GM19463 (cell line): ENCODE measurements around the gene ATP6V0D1.

Source experiments
- ATAC-seq: cut with Tn5 transposase; IDR thresholded peaks from one replicate; pipeline ENCODE4 v1.9.1; 2021; ENCODE audit warnings: mild to moderate bottlenecking, moderate library complexity; ENCODE audit not compliant: unreplicated experiment

ATP6V0D1 gene

DNA sequence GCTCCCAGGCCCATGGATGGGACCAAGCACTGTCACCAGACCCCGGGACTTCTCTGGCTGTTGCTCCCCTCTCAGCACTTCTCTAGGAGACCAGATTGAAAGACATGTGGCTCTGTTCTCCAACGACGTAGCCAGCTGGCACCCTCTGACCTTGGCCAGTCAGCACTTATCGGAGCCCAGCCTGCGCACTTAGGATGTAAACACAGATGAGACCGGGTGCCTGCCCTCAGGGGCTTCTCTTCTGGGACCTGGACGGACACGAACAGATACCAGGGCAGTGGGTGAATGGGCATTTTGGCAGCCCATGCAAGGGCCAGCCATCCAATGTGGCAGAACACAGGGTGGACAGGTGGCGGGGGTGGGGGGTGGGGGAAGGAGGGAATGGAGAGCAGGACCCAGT, 71.3 kb downstream of the ATP6V0D1 start:
- no peak for ATAC-seq

DNA sequence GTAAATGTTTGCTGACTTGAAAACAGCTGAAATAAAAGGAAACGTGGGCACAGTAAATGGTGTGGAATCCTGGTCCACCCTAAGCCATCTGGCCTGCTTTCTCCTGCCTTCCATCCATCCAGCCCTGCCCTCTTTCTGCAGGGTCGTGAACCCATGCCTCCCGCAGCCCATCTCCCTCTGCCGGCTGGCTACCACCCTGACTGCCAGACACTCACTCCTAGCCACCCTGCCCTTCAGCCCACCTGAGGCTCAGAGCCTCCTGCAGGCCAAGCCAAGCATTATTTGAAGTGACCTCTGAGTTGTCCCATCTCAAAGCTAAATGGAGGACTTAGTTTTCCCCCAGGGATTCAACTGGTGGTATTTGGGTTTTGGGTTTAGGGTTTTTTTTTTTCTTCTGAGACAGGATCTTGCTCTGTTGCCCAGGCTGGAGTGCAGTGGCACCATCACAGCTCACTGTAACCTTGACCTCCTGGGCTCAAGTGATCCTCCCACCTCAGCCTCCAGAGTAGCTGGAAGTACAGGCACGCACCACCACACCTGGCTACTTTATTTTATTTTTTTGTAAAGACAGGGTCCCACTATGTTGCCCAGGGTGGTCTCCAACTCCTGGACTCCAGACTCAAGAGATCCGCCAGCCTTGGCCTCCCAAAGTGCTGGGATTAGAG, 73.0 kb downstream of the ATP6V0D1 start:
- no peak for ATAC-seq

DNA sequence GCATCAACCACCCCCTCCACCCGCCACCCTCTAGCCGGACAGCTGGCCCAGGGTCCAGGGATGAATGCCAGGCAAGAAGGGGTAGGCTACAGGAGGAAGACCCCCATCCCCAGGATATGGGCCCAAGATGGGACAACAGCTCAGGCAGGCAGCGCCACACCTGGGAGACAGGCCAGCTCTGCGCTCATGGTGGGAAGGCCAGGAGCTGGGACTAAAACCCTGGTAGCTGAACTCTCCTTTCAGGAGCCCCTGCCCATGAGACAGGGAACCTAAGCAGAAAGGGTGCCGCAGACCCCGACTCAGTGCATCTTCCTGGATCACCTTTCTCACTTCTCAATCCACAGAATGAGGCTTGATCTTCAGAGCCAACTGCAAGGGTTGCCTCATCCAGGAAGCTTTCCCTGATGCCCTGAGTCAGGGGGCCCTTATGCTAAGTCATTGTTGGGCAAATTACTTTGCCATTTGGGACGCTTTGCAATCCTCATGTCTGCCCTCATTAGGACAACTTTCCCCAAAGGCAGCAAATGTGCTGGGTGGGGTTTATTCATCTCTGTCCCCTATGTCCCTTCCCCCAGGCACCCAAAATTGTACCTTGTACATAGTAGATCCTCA, 73.7 kb downstream of the ATP6V0D1 start:
- ATAC-seq: no peak

DNA sequence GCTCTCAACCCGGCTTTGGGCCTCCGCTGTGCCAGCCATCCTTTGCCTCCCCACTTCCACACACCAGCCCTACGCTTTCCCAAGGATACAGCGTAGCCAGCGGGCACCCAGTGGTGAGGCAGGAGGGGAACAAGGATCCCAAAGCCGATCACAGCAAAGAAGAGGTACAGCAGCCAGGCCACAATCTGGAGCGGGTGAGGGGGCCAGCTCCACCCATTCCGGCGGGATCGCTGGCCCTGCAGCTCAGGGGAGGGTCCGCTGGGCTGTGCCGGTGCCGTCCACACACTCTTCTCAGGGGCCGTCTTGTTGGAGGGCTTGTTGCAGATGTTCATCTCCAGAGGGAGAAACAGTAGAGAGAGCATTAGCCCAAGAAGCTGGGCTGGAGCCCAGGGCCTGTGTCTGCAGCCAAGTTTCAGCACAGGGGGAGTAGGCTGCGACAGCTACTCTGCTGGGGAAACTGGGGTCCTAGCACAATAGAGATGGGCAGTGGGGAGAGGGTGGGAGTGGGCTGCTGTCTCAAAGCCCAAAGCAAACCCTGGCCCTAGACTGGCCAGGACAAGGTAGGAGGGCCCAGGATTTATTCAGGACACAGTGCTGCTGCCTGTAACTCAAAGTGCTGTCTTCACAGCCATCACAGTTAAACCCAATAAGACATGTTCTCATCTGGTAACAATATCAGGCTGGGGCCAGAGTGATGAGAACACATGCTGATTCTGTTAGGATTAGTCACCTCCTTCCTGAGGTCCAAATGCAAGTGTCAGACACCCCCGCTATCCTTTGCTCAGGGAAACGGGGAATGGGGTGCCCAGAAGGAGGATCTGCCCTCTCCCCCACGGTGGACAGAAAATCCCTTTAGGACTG, 74.6 kb downstream of the ATP6V0D1 start:
- no peak for ATAC-seq

DNA sequence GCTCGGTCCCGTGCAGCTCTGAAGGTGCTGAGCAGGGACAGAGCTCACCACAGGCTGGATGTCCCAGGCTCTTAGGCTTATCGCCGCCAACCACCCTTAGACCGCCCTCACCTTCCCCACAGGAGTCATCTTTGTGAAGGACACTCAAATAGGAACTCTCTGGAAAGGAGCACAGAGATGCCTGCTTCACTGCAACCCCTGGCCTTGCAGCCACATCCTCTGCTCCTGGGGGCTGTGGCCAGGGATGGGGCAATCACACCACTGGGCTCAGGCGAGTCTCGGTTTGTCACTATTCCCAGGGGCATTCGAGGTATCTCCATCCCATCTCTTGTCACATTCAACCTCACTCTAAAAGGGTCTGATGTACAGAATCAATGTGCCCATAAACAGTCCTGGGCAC, 75.6 kb downstream of the ATP6V0D1 start:
- ATAC-seq: no peak

DNA sequence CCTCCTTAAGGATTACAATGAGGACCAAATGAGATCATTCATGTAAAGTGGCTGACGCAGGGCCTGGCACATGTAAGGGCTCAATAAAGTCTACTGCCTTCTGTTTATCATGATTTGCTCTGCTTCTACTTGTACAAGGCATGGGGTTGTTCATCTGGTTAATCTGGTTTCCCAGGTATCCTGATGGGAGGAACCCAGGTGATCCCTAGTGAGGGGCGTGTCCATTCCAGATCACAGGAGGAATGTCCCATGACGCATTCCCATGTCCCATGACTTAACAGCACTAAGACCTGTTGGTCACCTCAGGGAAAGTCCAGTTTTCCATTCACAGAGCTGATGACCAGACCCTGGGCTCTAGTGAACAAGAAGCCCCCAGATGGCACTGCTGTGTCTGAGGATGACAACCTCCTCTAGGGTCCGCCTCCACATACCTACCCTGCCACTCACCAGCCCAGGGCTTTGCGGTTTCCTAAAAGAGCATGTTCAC, 76.2 kb downstream of the ATP6V0D1 start:
- ATAC-seq: no peak

DNA sequence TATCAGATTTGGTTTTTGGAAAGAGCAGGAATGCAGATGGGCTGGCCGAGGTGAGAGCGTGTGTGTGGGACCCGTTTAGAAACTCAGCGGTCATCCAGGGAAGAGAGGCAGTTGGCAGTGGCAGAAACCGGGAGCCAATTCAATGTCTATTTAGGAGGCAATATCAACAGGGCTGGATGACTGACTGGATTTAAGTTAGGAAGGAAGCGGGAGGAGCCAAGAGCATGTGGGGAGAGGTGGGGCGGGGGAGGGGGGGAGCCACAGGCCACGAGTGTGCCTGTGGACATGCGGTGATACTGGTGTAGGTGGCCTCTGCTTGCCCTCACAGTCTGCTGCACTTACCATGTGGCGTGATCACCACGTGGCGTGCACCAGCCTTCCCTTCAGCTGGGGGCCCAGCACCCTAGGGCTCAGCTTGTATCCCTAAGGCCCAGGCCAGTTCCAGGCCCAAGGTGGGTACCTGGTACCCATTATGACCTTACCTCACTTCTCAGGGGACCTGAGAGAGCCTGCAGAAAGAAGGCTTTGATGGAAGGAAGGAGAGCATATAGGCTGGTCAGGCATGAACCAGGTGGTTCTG, 76.9 kb downstream of the ATP6V0D1 start:
- no peak for ATAC-seq

DNA sequence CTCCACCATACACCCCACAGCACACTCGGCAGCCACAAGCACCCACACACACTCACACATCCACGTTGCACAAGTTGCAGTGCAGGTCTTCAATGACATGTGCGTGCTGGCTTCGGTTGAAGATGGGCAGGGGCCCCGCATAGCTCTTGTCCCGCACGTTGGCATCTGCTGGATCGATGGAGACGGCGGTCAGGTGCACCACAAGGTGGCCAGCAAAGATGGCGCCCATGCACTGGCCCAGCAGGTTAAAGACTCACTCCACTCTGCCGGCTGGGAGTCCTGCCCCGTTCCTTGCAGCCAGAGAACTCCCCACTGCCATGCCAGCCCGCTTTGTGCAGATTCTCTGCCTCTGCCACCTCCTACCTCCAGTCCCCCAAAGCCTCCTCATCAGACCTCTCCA, 80.1 kb downstream of the ATP6V0D1 start:
- ATAC-seq: no peak

DNA sequence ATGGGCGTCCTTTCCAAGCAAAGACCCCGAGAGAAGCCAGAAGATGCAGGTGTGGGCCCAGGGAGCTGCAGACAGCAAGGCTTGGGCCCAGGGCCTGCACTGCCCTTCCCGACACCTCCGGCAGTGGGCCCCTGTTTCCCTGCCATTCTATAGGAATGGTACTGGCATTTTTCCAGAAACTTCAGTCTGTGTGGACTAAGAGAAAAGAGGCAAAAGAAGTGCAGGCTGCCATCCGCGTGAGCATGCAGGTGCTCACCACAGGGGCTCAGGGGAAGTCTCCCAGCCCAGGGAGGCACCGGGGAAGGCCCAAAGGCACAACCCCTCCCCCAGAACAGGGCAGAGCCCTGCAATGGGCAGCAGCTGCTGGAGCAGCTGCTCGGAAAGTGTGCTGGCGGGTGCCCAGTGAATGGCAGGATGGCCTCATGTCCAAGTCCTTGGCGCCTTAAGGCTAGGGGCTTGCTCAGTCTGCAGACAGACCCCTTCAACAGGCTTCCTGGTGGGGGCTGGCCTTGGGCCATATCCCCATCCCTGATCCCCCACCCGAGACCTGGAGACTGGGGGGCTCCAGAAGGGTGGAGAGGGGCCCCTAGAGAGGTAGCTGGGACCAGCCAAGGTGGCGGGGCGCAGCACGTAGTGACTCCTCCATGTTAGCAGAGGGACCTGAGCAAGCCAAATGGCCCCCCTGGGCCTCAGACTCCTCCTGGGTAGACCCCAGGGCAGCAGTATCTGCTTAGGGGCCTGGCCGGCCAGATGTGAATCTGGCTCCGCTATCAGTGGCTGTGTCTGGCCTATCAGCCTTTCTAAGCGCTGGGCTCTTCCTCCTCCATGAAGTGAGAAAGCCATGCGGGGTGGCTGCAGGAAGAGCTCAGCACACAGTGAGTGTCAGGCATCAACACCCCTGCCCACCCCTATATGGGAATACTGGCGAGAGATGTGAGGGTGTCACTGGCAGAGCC, 80.9 kb downstream of the ATP6V0D1 start:
- no peak for ATAC-seq

DNA sequence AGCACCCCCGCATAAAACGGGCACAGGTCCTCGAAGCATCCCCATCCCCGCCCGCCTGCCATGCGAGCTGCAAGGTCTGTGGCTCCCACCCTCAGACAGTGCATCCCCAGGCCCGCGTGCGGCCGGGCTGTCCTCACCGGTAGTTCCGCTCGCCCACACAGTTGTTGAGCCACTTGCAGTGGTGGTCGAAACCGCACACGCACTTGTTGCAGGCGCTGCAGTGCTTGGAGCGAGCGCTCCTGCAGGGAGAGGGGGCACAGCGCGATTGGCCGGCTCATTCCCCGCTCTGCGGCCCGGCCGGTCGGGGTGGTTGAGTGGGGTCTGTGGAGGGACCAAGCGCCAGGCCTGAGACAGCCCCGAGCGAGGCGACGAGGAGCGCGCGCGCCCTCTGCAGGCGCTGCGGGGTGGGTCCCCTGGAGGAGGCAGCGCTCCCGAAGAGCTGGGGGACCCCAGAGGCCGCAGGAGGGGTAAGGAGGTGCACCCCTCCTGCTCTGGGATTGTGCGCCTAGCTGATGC, 81.7 kb downstream of the ATP6V0D1 start:
- ATAC-seq: no peak

DNA sequence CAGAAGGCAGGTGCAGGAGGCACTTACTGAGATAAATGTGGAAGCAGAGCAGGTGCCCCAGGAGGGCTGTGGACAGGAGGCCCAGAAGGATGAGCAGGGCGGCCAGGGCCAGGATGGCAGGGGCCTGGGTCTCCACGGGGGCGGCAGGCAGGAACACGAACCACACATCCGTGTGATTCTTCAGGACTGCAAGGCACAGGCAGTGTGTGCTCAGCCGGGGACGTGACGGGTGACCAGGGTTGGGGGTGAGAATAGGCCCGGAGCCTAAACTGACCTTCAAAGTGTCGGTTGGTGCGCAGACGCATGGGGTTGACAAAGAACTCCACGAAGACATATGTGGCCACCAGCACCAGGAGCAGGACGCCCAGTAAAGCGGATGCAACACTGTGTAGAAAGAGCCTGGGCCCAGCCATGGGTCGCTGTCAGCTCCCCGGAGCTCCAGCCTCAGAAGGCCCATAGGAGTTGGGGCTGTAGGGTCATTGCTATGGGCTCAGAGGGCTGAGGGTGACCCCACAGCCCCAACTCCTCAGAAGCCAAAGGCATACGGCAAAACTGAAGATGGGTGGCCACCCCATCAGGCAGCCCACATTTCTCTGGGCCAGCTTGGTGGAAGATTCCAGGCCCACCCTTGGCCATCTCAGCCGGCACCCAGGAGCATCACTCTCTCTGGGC, 82.3 kb downstream of the ATP6V0D1 start:
- no peak for ATAC-seq

DNA sequence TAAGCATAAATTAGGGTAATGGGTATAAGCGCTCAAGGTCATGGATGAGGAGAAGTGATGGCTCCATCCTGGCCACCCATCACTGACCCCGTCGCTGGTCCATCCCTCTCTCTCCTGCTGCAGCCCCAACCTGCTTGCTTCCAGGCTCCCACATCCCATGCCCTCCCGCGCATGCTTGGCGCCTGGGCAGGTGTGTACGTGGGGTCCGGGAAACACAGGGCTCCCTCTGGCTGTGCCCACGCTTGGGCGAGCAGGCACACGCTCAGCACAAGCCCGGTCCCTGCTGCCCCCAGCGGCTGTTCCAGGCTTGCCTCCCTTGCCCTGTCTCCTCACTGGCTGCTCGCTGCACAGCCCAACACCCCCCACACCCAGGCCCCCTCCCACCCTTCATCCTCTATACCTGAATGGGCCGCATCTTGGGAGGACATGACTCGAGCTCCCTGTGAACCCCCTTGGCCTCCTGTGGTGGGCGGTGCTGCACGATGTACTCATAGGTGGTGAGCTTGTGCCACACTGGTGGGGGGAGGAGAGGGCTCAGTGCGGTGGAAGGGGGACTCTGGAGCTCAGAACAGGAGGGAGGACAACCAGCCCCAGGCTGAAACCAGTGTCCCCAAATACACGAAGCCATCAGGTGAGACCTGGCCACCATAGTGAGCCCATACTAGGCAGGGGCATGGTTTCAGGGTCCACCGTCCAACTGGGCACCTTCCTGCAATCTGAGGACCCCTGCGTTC, 83.0 kb downstream of the ATP6V0D1 start:
- ATAC-seq: no peak

DNA sequence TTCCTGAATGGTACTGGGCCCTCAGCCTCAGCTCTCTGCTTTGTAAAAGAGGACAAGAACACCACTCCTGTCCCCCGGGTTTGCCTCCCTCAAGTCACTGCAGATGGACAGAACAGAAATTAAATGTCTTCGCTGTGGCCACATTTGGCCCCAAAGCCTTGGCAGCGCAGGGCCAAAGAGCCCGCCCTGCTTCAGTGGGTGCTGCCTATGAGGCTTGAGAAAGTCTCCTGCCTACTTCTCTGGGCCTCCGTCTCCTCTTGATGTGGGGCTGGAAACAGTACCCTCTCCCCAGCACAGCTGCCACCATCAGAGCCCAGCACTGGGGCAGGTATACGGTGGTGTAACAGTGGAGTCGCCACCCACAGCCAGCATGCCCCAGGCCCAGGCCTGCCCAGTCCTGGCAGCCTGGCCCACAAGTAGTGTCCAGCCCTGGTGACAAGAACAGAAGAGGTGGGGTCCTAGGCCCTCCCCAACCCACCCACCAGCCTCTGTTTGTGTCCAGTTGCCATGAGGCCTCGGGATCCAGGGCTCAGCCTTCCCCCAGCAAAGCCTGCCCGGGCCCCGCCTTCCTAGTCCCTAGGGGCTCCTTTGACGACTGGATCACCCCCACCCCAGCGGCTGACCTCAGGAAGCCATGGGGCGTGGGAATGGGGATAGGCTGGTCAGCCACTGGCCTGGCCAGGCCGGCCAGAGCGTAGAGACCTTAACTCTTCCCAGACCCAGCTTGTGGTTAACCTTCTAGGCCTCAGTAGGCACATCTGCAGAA, 83.7 kb downstream of the ATP6V0D1 start:
- ATAC-seq: no peak

DNA sequence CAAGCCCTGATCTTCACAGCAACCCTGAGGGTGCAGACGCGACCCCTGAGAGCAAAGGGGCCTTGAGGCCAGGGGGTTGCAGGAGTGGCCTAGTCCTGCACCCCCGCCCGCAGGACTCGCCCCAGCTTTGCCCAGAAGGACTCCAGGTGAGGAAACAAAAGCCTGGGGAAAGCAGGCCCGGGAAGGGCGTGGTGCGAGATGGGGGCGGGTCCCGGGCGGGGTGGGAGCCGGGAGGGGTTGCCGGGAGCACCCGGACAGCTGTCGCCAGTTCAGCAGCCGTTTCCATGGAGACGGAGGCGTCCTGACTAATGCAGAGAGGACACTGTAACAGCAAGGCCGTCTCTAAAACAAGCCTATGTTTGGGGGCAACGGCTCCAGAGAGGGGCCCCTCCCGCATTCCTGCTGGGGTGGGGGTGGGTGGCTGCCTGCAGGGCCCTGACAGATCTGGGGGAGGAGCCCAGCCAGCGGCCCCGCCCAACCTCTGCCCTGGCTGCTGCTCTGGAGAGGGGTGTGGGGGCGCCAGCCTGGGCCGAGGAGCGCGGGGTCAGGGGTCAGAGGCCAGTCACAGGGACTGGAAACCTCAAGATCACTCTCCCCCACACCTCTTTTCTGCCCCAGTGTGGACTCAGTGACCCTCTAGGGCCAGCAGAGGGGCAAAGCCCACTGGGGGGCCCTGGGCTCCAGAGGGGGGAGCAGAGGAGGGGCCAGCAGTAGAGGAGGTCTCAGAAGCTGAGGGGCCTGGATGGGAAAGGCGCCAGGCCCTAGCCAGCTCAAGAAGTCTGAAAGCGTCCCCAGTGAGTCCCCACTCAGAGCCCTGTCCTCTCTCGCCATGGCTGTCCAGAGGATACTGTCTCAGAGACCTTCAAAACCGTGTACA, 84.6 kb downstream of the ATP6V0D1 start:
- ATAC-seq: no peak

DNA sequence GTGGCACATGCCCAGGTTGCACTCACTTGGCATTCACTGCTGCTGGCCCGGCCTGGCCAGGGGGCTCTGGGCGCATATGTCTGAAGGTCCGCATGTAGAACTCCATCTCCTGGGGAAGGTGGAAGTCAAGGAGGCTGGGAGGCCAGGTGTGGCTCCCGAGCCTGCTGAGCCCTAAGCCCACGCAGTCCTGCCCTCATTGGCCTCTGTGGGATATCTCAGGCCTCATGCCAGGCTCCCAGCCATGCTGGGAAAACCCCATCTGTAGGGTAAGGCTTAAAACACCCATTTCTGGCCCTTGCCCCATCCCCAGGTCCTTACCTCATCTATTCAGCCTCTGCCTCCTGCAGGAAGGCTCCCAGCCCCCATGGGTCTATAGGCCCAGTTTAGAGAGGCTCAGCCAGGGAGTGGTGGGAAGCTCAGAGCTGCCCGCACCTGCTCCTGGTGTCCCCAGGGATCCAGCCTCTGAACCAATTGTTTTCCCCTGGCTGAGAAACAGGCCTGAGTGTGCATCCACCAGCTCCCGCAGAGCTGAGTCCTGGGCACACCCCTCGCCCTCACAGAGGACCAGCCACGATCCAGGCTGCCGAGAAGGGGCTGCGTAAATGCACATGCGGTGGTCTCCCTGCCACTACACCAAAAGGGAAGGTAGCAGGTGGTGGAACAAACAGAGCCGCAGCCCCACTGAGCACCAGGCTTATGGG, 85.3 kb downstream of the ATP6V0D1 start:
- no peak for ATAC-seq

DNA sequence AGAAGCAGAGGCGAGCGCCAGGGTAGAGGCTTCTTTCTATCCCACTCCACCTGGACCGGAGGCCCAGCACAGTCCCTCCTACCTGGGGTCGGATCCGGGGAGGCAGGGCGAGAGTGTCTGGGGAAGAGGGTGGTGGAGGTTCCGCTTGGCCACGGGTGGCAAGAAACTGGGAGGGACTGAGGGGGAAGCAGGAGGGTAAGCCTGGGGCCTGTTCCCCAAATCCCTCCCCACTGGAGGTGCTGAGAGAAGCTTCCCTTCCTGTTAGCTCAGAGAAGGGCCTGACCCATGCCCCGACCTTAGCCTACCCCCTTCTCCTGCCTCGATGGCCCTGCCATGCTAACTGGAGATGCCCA, 85.9 kb downstream of the ATP6V0D1 start:
- no peak for ATAC-seq
